ENCODE results near the gene CATSPERD. TPM values are rescaled to one million over a fixed set of nuclear protein-coding genes. Genes with fewer than 3 reads are reported as not detected.
A peak's percentile ranks its signal among the peaks of the same experiment; 100 is the strongest.

Gene CATSPERD
- total and polyA plus RNA-seq, 9 of the 15 experiments (the other 6 are each of a cell fraction or from before 2014, with no cell fraction given) = not detected

DNA sequence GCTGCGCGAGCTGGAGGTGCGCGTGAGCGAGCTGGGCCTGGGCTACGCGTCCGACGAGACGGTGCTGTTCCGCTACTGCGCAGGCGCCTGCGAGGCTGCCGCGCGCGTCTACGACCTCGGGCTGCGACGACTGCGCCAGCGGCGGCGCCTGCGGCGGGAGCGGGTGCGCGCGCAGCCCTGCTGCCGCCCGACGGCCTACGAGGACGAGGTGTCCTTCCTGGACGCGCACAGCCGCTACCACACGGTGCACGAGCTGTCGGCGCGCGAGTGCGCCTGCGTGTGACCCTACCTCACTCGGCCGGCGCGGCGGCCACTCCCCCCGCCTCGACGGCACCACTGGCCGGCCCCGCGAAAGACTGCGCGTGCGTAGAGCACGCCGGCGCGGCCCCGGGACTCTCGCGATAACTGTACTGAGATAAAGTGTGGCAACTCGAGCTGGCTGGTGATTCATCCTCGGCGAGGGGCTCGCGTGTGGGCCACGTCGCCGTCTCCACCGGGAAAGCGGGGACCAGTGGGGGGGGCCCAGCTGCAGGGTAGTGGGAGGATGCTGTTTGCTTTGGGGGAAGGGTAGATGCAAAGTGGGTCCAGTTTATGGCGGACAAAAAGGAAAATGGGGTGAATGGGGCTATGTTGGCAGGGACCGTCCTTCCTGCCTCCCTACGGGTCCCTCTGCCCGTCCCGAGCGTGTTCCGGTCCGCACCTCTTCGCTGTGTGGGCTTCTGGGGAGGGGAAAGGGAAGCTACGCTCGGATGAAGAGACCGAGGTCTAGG is 107.6 kb downstream of the CATSPERD start (continued):
- TF ChIP-seq, protein P1, sequence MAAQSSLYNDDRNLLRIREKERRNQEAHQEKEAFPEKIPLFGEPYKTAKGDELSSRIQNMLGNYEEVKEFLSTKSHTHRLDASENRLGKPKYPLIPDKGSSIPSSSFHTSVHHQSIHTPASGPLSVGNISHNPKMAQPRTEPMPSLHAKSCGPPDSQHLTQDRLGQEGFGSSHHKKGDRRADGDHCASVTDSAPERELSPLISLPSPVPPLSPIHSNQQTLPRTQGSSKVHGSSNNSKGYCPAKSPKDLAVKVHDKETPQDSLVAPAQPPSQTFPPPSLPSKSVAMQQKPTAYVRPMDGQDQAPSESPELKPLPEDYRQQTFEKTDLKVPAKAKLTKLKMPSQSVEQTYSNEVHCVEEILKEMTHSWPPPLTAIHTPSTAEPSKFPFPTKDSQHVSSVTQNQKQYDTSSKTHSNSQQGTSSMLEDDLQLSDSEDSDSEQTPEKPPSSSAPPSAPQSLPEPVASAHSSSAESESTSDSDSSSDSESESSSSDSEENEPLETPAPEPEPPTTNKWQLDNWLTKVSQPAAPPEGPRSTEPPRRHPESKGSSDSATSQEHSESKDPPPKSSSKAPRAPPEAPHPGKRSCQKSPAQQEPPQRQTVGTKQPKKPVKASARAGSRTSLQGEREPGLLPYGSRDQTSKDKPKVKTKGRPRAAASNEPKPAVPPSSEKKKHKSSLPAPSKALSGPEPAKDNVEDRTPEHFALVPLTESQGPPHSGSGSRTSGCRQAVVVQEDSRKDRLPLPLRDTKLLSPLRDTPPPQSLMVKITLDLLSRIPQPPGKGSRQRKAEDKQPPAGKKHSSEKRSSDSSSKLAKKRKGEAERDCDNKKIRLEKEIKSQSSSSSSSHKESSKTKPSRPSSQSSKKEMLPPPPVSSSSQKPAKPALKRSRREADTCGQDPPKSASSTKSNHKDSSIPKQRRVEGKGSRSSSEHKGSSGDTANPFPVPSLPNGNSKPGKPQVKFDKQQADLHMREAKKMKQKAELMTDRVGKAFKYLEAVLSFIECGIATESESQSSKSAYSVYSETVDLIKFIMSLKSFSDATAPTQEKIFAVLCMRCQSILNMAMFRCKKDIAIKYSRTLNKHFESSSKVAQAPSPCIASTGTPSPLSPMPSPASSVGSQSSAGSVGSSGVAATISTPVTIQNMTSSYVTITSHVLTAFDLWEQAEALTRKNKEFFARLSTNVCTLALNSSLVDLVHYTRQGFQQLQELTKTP (IDR thresholded peaks at IDR 0.05; ENCODE audit: low read depth in 1 of 2, partially characterized antibody in 2 of 2) = peak in 1 of 2 experiments; percentile 70
- TF ChIP-seq SLC30A9 (CRISPR knock-in tag; IDR thresholded peaks at IDR 0.05) (no peak), NFE2L1 (tag; IDR thresholded peaks at IDR 0.05; ENCODE audit: borderline replicate concordance, low read depth) (no peak), HMGN3 (IDR thresholded peaks at IDR 0.05; ENCODE audit: borderline replicate concordance, extremely low read depth, insufficient read length, low read depth, low read length) (peak; percentile 67), ZNF263 (CRISPR knock-in tag; IDR thresholded peaks at IDR 0.05; ENCODE audit: borderline replicate concordance) (no peak; the same call in 1 of the 2 replicates), FOSL1 (tag; conservative IDR thresholded peaks at IDR 0.05) (peak; percentile 99), ZNF121 (CRISPR knock-in tag; conservative IDR thresholded peaks at IDR 0.05) (no peak), ZNF41 (CRISPR knock-in tag; conservative IDR thresholded peaks at IDR 0.05) (no peak), ZNF3 (CRISPR knock-in tag; IDR thresholded peaks at IDR 0.05) (no peak), ZFP1 (CRISPR knock-in tag; IDR thresholded peaks at IDR 0.05) (no peak), ZNF12 (CRISPR knock-in tag; IDR thresholded peaks at IDR 0.05) (no peak; the same call in 1 of the 2 replicates), TBL1XR1 (IDR thresholded peaks at IDR 0.05; ENCODE audit: low read length in 2 of 2) (0 out of 4 replicates have a peak, but pooled peaks of 1 of the 2 experiments have one; percentile 9), ZNF589 (CRISPR knock-in tag; IDR thresholded peaks at IDR 0.05; ENCODE audit: low read depth) (peak; percentile 43; the same call in 1 of the 2 replicates), PHF21A (IDR thresholded peaks at IDR 0.05; ENCODE audit: borderline replicate concordance, low read depth) (no peak; the same call in 1 of the 2 replicates), MCM5 (IDR thresholded peaks at IDR 0.05; ENCODE audit: low read depth) (no peak), ZNF507 (tag; conservative IDR thresholded peaks at IDR 0.05) (no peak)
- TF ChIP-seq, protein P2, sequence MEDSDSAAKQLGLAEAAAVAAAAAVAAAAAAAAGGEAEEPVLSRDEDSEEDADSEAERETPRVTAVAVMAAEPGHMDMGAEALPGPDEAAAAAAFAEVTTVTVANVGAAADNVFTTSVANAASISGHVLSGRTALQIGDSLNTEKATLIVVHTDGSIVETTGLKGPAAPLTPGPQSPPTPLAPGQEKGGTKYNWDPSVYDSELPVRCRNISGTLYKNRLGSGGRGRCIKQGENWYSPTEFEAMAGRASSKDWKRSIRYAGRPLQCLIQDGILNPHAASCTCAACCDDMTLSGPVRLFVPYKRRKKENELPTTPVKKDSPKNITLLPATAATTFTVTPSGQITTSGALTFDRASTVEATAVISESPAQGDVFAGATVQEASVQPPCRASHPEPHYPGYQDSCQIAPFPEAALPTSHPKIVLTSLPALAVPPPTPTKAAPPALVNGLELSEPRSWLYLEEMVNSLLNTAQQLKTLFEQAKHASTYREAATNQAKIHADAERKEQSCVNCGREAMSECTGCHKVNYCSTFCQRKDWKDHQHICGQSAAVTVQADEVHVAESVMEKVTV (CRISPR knock-in tag; IDR thresholded peaks at IDR 0.05) = no peak
- TF ChIP-seq, protein P3, sequence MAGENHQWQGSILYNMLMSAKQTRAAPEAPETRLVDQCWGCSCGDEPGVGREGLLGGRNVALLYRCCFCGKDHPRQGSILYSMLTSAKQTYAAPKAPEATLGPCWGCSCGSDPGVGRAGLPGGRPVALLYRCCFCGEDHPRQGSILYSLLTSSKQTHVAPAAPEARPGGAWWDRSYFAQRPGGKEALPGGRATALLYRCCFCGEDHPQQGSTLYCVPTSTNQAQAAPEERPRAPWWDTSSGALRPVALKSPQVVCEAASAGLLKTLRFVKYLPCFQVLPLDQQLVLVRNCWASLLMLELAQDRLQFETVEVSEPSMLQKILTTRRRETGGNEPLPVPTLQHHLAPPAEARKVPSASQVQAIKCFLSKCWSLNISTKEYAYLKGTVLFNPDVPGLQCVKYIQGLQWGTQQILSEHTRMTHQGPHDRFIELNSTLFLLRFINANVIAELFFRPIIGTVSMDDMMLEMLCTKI (IDR thresholded peaks at IDR 0.05; ENCODE audit: partially characterized antibody) = no peak

Data from K562 (cell line).